T-helper 17 cell (primary cell): Measurements from ENCODE around the gene GRK2. TPM values are rescaled to one million over a fixed set of nuclear protein-coding genes. Genes with fewer than 3 reads are reported as not detected.

Experiments
- ATAC-seq: fragments of 150-1000 bp; cut with Tn5 transposase; 2 replicates; pipeline ENCODE4 v1.10.0; 2021; ENCODE audit warnings: mild to moderate bottlenecking, moderate library complexity
- DNase-seq, 3 donors: peaks; one replicate each; pipeline versions ENCODE4 v3.0.0 to v3.0.0-alpha.2; 2020 to 2021
- H3K9me3 ChIP-seq: one replicate; pipeline ENCODE4 v1.7.0; 2013; ENCODE audit warnings: low read length, mild to moderate bottlenecking; ENCODE audit not compliant: control insufficient read depth, poor library complexity, severe bottlenecking
- H3K27ac Mint-ChIP-seq: one replicate; pipeline ENCODE4 v1.8.0; 2022; ENCODE audit warnings: mild to moderate bottlenecking, moderate library complexity, mixed read lengths
- H3K27me3 Mint-ChIP-seq: one replicate; pipeline ENCODE4 v1.8.0; 2022; ENCODE audit warnings: mixed read lengths
- H3K36me3 Mint-ChIP-seq: one replicate; pipeline ENCODE4 v1.8.0; 2022; ENCODE audit warnings: low read depth, mixed read lengths
- H3K4me1 Mint-ChIP-seq: one replicate; pipeline ENCODE4 v1.8.0; 2022; ENCODE audit warnings: mild to moderate bottlenecking, mixed read lengths
- H3K4me3 Mint-ChIP-seq: one replicate; pipeline ENCODE4 v1.8.0; 2022; ENCODE audit warnings: mild to moderate bottlenecking, moderate library complexity, mixed read lengths
- total RNA-seq, 4 donors: library from RNA in 2 of 4; stranded (reverse) in 2 of 4; gene quantifications; one replicate each; pipeline ENCODE4 v1.2.3 and lab custom pipeline; 2022 to 2026

The GRK2 gene
- total RNA-seq, 2 donors from 2014 or later = 264 to 276 TPM

DNA sequence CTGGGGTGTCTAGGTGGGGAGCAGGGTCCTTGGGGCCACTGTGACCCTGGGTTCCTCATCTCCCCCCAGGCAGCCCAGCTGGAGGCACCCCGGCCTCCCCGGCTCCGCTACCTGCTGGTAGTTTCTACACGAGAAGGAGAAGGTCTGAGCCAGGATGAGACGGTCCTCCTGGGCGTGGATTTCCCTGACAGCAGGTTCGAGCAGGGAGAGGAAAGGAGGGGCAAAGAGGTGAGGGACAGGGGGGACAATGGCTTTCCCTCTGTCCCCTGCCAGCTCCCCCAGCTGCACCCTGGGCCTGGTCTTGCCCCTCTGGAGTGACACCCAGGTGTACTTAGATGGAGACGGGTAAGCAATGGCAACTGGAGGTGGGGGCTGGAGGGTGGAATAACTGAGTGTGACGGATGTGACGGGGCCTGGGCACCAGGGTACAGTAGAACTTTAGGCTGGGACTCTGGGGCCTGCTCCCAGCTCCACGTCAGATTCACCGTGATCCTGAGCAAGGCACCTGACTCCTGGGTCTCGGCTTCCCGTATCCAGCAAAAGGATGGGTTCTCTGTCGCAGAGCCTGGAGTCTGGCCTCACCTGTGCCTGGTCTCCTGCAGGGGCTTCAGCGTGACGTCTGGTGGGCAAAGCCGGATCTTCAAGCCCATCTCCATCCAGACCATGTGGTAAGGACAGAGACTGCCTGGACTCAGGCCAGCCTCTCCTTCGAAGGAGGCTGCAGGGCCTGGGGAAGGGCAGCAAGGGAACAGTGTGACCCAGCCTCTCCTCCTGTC, 40.7 kb downstream of the GRK2 start:
- Mint-ChIP-seq H3K27me3 (no peaks in the 10 kb centered on the region), H3K27ac (no peak overlapping the region), H3K4me1 (peaks cover 8% of the 10 kb centered on the region), H3K4me3 (no peak overlapping the region), H3K36me3 (no peaks in the 10 kb centered on the region)
- ATAC-seq (no peak), DNase-seq (no peak)
- no peaks in the 10 kb centered on the region for H3K9me3 ChIP-seq

DNA sequence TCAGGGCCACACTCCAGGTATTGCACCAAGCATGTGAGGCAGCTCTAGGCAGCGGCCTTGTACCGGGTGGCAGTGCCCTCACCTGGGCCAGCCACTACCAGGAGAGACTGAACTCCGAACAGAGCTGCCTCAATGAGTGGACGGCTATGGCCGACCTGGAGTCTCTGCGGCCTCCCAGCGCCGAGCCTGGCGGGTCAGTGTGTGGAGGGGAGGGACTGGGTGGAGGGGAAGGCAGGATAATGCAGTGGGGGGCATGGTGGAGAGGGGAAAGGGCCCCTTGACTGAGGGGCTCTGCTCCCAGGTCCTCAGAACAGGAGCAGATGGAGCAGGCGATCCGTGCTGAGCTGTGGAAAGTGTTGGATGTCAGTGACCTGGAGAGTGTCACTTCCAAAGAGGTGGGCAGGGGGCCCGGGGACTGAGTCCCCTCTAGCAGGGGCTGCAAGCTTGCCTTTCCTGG, 41.3 kb downstream of the GRK2 start:
- no peaks in the 10 kb centered on the region for H3K9me3 ChIP-seq
- H3K4me1 Mint-ChIP-seq = peaks cover 12% of the 10 kb centered on the region
- ATAC-seq (no peak), DNase-seq (no peak)
- H3K27ac Mint-ChIP-seq = no peak overlapping the region
- no peaks in the 10 kb centered on the region for H3K27me3 Mint-ChIP-seq
- no peak overlapping the region for H3K4me3 Mint-ChIP-seq
- no peaks in the 10 kb centered on the region for H3K36me3 Mint-ChIP-seq

DNA sequence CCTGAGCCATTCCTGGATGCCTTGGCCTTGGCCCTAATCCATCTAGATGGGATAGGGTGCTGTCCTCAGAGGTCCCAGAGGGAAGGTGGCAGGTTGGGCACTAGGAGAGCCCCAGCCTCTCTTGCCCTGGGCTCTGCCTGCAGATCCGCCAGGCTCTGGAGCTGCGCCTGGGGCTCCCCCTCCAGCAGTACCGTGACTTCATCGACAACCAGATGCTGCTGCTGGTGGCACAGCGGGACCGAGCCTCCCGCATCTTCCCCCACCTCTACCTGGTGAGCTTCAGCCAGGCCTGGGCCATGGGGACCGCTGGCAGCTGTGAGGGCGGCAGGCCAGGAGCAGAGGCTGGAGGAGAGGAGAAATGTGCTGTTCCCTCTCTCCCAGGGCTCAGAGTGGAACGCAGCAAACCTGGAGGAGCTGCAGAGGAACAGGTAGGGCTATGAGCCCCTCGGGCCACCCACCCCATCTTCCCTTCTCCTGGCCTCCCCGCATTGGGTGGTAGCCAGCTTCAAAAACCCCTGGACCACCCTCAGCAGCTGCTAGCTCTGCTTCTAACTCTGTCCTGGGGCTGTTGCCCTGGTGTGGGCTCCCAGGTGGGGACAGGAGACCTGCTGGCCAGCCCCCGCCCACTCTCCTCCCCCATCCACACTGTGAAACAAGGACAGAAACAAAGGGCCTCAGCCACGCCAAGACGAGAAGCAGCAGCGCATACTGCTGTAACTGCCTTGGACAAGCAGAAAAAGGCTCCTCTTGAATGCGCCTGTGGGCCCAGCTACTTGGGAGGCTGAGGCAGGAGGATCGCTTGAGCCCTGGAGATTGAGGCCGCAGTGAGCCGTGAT, 42.0 kb downstream of the GRK2 start:
- DNase-seq (no peak), ATAC-seq (no peak)
- Mint-ChIP-seq H3K27ac (peak overlapping the region; percentile 56), H3K4me1 (peaks cover 18% of the 10 kb centered on the region), H3K27me3 (no peaks in the 10 kb centered on the region), H3K4me3 (no peak overlapping the region), H3K36me3 (no peaks in the 10 kb centered on the region)
- no peaks in the 10 kb centered on the region for H3K9me3 ChIP-seq

DNA sequence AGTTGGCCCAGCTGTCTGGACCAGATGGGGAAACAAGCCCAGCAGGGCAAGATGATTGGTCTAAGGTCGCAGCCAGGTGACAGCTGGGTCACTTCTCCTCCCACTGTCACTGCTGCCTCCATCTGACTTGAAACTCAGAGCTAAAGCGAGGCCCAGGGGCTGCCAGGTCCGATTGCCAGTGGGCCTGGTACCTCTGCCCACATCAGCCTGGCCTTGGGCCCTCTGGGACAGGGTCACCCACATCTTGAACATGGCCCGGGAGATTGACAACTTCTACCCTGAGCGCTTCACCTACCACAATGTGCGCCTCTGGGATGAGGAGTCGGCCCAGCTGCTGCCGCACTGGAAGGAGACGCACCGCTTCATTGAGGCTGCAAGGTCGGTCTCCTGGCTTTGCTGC, 42.9 kb downstream of the GRK2 start:
- Mint-ChIP-seq H3K36me3 (no peaks in the 10 kb centered on the region), H3K27me3 (no peaks in the 10 kb centered on the region), H3K27ac (peak overlapping the region; percentile 56), H3K4me1 (peaks cover 21% of the 10 kb centered on the region), H3K4me3 (no peak overlapping the region)
- no peak for ATAC-seq
- DNase-seq = no peak
- no peaks in the 10 kb centered on the region for H3K9me3 ChIP-seq

DNA sequence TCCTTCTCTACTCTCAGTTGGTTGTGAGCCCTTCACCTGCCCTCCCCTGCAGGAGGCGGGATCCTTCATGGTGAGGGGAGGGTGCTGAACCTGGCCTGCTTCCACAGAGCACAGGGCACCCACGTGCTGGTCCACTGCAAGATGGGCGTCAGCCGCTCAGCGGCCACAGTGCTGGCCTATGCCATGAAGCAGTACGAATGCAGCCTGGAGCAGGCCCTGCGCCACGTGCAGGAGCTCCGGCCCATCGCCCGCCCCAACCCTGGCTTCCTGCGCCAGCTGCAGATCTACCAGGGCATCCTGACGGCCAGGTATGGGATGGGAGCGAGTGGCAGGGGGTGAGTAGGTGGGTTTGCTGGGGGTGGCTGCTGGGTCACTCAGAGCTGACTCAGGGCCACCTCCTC, 43.4 kb downstream of the GRK2 start:
- Mint-ChIP-seq H3K27me3 (no peaks in the 10 kb centered on the region), H3K4me1 (peaks cover 21% of the 10 kb centered on the region), H3K36me3 (no peaks in the 10 kb centered on the region), H3K27ac (peak overlapping the region; percentile 56), H3K4me3 (no peak overlapping the region)
- DNase-seq (no peak), ATAC-seq (no peak)
- no peaks in the 10 kb centered on the region for H3K9me3 ChIP-seq

DNA sequence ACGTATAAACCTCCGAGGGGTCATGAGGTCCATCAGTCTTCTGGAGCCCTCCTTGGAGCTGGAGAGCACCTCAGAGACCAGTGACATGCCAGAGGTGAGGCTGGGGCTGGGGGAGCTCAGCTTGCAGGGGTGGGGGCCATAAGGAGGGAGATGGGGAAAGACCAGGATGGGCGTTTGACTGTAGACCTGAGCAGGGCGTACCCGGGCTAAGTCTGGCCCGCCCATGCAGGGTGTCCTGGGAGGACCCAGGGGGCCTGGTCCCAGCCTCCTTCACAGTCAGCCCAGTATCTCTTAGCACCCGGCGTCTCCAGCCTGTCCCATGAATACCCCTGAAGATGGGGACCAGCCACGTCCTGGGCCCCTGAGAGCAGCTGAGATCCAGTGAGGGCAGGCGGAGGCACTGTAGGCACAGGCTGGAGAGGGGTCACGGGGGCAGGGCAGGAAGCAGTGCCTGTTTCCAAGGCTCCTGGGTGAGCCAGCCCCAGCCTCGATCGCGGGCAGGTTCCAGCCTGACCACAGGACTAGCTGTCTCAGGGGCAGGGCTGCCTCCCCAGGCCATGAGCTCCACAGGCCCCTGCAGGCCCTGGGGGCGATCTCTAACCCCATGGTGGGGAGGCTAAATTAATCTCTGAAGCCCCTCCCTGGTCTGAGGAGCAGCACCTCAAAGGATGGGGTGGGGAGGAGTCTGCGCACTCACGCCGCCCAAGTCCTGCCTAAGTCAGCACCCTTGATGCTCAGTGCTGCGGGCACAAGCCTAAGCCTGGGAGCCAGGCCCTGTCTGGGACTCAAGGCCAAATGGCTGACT, 44.2 kb downstream of the GRK2 start:
- peaks cover 18% of the 10 kb centered on the region for H3K4me1 Mint-ChIP-seq
- no peaks in the 10 kb centered on the region for H3K36me3 Mint-ChIP-seq
- no peaks in the 10 kb centered on the region for H3K9me3 ChIP-seq
- peak overlapping the region; percentile 91 for H3K27ac Mint-ChIP-seq
- DNase-seq = no peak
- no peak overlapping the region for H3K4me3 Mint-ChIP-seq
- no peaks in the 10 kb centered on the region for H3K27me3 Mint-ChIP-seq
- no peak for ATAC-seq

DNA sequence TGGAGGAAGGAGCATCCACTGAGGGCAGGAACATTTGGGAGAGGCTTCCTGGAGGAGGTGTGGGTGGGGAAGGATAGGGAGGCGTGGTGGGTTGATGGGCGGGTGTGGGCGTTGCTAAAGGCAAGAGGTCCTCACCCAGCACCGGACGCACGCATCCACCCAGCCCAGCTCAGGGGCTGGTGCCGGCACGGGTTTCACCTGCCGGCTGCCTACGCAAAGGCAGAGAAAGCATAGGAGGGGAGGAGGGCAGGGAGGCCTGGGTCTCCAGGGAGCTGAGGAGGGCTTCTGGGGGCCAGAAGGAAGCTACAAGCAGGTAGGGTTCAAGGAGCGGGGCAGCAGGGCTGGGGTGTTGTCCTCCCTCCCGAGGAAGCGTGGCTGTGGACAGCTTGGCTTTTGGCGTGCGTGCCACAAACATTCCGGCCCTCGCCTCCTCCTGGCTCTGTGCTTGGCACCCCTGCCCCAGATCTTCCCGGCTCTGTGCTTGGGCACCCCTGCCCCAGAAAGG, 44.8 kb downstream of the GRK2 start:
- Mint-ChIP-seq H3K4me1 (peaks cover 18% of the 10 kb centered on the region), H3K36me3 (no peaks in the 10 kb centered on the region), H3K27me3 (no peaks in the 10 kb centered on the region), H3K27ac (peak overlapping the region; percentile 91), H3K4me3 (no peak overlapping the region)
- no peaks in the 10 kb centered on the region for H3K9me3 ChIP-seq
- DNase-seq = no peak
- no peak for ATAC-seq

DNA sequence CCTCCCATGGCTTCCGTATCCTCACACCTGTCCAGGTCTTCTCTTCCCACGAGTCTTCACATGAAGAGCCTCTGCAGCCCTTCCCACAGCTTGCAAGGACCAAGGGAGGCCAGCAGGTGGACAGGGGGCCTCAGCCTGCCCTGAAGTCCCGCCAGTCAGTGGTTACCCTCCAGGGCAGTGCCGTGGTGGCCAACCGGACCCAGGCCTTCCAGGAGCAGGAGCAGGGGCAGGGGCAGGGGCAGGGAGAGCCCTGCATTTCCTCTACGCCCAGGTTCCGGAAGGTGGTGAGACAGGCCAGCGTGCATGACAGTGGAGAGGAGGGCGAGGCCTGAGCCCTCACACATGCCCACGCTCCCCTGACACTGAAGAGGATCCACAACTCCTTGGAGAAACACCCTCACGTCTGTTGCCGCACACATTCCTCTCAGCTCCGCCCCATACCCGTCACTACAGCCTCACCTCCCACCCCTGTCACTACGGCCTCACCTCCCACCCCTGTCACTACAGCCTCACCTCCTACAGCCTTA, 45.3 kb downstream of the GRK2 start:
- ATAC-seq (peak; percentile 11), DNase-seq (no peak)
- Mint-ChIP-seq H3K27me3 (no peaks in the 10 kb centered on the region), H3K4me1 (peaks cover 20% of the 10 kb centered on the region), H3K4me3 (no peak overlapping the region), H3K27ac (peak overlapping the region; percentile 91), H3K36me3 (no peaks in the 10 kb centered on the region)
- no peaks in the 10 kb centered on the region for H3K9me3 ChIP-seq

DNA sequence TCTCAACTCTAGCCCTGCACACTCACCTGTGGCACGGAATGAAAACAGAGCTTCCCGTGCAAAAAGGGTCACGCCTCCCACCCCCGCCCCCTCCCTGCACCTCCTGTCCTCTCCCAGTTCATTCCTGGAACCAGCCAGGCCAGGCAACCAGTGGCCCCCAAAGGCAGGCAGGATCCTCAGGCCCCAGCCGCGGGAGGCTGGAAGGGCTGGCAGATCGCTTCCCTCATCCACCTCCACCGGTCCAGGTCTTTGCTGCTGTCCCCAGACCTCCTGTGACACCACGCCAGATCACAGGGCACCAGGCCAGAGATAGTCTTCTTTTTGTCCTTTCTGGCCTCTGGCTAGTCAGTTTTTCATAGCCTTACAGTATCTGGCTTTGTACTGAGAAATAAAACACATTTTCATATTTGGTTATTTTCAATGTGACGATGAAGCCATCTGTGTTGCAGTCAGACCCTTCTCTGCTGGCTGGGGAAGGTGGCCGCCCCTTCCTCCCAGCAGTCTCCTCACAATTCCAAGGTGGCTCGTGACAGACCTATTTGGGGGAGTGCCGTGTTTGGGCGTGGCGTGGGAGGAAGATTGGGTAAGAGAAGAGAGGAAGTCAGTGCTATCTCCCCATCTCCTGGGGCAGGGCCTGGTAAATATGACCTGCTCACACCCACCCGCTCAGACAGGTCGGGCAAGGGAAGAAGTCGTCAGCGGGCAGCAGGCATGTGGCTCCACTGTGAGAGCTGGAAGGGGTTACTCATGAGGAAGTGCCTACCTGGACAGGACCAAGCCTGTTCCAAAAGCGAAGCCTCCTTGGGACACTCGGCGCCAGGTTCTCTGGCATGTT, 46.1 kb downstream of the GRK2 start:
- peak; percentile 43 for ATAC-seq

DNA sequence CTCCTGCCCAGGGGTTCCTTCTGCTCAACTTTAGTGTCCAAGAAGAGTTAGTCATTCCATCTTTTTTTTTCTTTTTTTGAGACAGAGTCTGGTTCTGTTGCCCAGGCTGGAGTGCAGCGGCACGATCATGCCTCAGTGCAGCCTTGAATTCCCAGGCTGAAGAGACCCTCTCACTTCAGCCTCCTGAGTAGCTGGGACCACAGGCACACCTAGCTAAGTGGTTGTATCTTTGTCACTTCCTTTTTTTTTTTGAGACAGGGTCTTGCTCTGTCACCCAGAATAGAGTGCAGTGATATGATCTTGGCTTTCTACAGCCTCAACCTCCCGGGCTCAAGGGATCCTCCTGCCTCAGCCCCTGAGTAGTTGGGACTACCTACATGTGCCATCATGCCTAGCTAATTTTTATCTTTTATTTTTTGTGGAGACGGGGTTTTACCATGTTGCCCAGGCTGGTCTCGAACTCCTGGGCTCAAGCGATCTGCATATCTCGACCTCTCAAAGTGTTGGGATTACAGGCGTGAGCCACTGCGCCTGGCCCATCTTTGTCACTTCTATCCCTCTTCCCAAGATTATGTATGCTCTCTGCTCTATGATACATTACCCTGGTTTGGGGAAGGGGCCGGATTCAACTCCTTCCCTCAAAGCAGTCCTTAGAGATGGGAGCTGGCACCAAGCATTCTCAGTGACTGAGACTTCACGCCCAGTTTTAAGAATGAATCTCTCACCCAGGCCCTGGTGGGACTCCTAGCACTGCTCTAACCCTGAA, 47.0 kb downstream of the GRK2 start:
- no peaks in the 10 kb centered on the region for H3K9me3 ChIP-seq
- peaks cover 28% of the 10 kb centered on the region for H3K4me1 Mint-ChIP-seq
- H3K27ac Mint-ChIP-seq = peak overlapping the region; percentile 91
- DNase-seq = no peak
- H3K36me3 Mint-ChIP-seq = peaks cover 4% of the 10 kb centered on the region
- H3K4me3 Mint-ChIP-seq = peak overlapping the region; percentile 83
- ATAC-seq = no peak
- no peaks in the 10 kb centered on the region for H3K27me3 Mint-ChIP-seq

More for the DNA sequence above, 46.1 kb downstream of the GRK2 start:
- peak overlapping the region; percentile 83 for H3K4me3 Mint-ChIP-seq
- no peaks in the 10 kb centered on the region for H3K27me3 Mint-ChIP-seq
- DNase-seq = peak in 1 of 3 donors; percentile 35
- H3K9me3 ChIP-seq = no peaks in the 10 kb centered on the region
- peak overlapping the region; percentile 91 for H3K27ac Mint-ChIP-seq
- no peaks in the 10 kb centered on the region for H3K36me3 Mint-ChIP-seq
- H3K4me1 Mint-ChIP-seq = peaks cover 24% of the 10 kb centered on the region

DNA sequence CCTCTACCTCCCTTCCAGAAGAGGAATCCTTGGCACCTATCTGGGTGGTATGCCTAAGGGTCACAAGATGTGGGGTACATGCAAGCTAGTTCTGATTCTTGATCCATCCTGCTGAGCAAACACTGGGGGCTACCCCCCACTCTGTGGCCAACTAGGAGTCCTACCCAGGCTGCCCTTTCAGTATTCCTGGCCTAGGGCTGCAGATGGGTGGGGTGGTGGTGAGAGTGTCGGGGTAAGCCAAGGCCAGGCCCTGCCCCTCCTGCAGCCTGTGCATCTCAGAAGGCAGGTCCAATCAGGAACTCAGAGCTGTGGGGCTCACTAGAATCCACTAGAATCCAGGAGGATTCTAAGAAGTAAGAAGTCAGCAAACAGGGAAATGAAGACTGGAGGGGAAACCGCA, 47.9 kb downstream of the GRK2 start:
- no peak for ATAC-seq

More for the DNA sequence above, 47.9 kb downstream of the GRK2 start:
- Mint-ChIP-seq H3K4me3 (peak overlapping the region; percentile 9), H3K27me3 (no peaks in the 10 kb centered on the region), H3K27ac (peak overlapping the region; percentile 91), H3K4me1 (peaks cover 31% of the 10 kb centered on the region), H3K36me3 (peaks cover 4% of the 10 kb centered on the region)
- H3K9me3 ChIP-seq = no peaks in the 10 kb centered on the region
- DNase-seq = no peak
